ENCODE measurements around the gene CCL7. TPM values are rescaled to one million over a fixed set of nuclear protein-coding genes. Genes with fewer than 3 reads are reported as not detected.
"Not testable (repeated sequence)": the region's sequence is repeated elsewhere in the genome, so short reads cannot be mapped to it uniquely, and the experiment has no call there.

CCL7 gene
- total and polyA plus RNA-seq, 2 experiments from 2014 or later = 0.69 TPM; not detected in 1

GRCh38 chr17:34226744-34227034 is 43.3 kb upstream of the CCL7 start:
- TF ChIP-seq EZH2 (IDR thresholded peaks at IDR 0.05; ENCODE audit: borderline replicate concordance) (no peak), CTCF (IDR thresholded peaks at IDR 0.05; ENCODE audit: poor library complexity) (no peak), EZH2phosphoT487 (IDR thresholded peaks at IDR 0.05; ENCODE audit: low read depth, severe bottlenecking, unreplicated experiment) (no peak)
- Histone ChIP-seq H3K27ac (no peak overlapping the region), H3K79me2 (no peaks in the 10 kb centered on the region), H3K4me1 (ENCODE audit: insufficient read depth) (no peaks in the 10 kb centered on the region), H2AFZ (no peak overlapping the region), H3K4me3 (no peak overlapping the region), H3K36me3 (replicated peaks; ENCODE audit: insufficient read depth, low read depth) (no peaks in the 10 kb centered on the region), H3K27me3 (peaks cover 3% of the 10 kb centered on the region), H3K9me2 (replicated peaks; ENCODE audit: insufficient read depth) (no peaks in the 10 kb centered on the region), H3K9me3 (ENCODE audit: low read depth) (no peaks in the 10 kb centered on the region), H3K4me2 (no peak overlapping the region), H4K20me1 (ENCODE audit: insufficient read depth, poor library complexity, severe bottlenecking) (no peaks in the 10 kb centered on the region)
- no peak for DNase-seq (ENCODE audit: low spot score)

GRCh38 chr17:34227293-34227692 is 42.7 kb upstream of the CCL7 start:
- 78% methylated on average over 2 of the region's 2 CpGs for WGBS (ENCODE audit: low lambda C conversion rate, missing lambda C conversion rate)
- not testable (repeated sequence) for H2AFZ ChIP-seq; H3K4me1 ChIP-seq (ENCODE audit: insufficient read depth); DNase-seq (ENCODE audit: low spot score); H3K9me3 ChIP-seq (ENCODE audit: low read depth); H3K9me2 ChIP-seq (replicated peaks; ENCODE audit: insufficient read depth); H3K4me3 ChIP-seq; H3K79me2 ChIP-seq; H3K36me3 ChIP-seq (replicated peaks; ENCODE audit: insufficient read depth, low read depth); H3K4me2 ChIP-seq; H3K27me3 ChIP-seq; H3K27ac ChIP-seq; H4K20me1 ChIP-seq (ENCODE audit: insufficient read depth, poor library complexity, severe bottlenecking)

- 44% methylated on average over 3 of the region's 3 CpGs for WGBS (ENCODE audit: low lambda C conversion rate, missing lambda C conversion rate)
- DNase-seq (ENCODE audit: low spot score) = no peak
- Histone ChIP-seq H3K27ac (no peak overlapping the region), H3K4me3 (no peak overlapping the region), H3K36me3 (replicated peaks; ENCODE audit: insufficient read depth, low read depth) (no peaks in the 10 kb centered on the region), H3K9me3 (ENCODE audit: low read depth) (no peaks in the 10 kb centered on the region), H2AFZ (no peak overlapping the region), H3K4me2 (no peak overlapping the region), H3K79me2 (no peaks in the 10 kb centered on the region), H3K9me2 (replicated peaks; ENCODE audit: insufficient read depth) (no peaks in the 10 kb centered on the region), H4K20me1 (ENCODE audit: insufficient read depth, poor library complexity, severe bottlenecking) (no peaks in the 10 kb centered on the region), H3K4me1 (ENCODE audit: insufficient read depth) (no peaks in the 10 kb centered on the region), H3K27me3 (no peaks in the 10 kb centered on the region)
- TF ChIP-seq CTCF (IDR thresholded peaks at IDR 0.05; ENCODE audit: poor library complexity) = no peak
- TF ChIP-seq EZH2 (IDR thresholded peaks at IDR 0.05; ENCODE audit: borderline replicate concordance) = no peak
- no peak for TF ChIP-seq EZH2phosphoT487 (IDR thresholded peaks at IDR 0.05; ENCODE audit: low read depth, severe bottlenecking, unreplicated experiment)
Observed at GRCh38 chr17:34227707-34228106, 42.3 kb upstream of the CCL7 start.

GRCh38 chr17:34228781-34229180 is 41.2 kb upstream of the CCL7 start:
- no peak overlapping the region for H3K4me2 ChIP-seq
- no peaks in the 10 kb centered on the region for H4K20me1 ChIP-seq (ENCODE audit: insufficient read depth, poor library complexity, severe bottlenecking)

More at GRCh38 chr17:34228781-34229180, 41.2 kb upstream of the CCL7 start:
- Histone ChIP-seq H3K4me1 (ENCODE audit: insufficient read depth) (no peaks in the 10 kb centered on the region), H3K27ac (no peak overlapping the region), H3K27me3 (no peaks in the 10 kb centered on the region), H3K4me3 (no peak overlapping the region), H3K9me3 (ENCODE audit: low read depth) (no peaks in the 10 kb centered on the region), H3K36me3 (replicated peaks; ENCODE audit: insufficient read depth, low read depth) (no peaks in the 10 kb centered on the region), H2AFZ (no peak overlapping the region), H3K79me2 (no peaks in the 10 kb centered on the region), H3K9me2 (replicated peaks; ENCODE audit: insufficient read depth) (no peaks in the 10 kb centered on the region)
- DNase-seq (ENCODE audit: low spot score) = no peak
- TF ChIP-seq EZH2phosphoT487 (IDR thresholded peaks at IDR 0.05; ENCODE audit: low read depth, severe bottlenecking, unreplicated experiment) (no peak), EZH2 (IDR thresholded peaks at IDR 0.05; ENCODE audit: borderline replicate concordance) (no peak), CTCF (IDR thresholded peaks at IDR 0.05; ENCODE audit: poor library complexity) (no peak)
- 95% methylated on average over 4 of the region's 4 CpGs for WGBS (ENCODE audit: low lambda C conversion rate, missing lambda C conversion rate)

Measured in hepatocyte (in vitro differentiated cells).